Ammon's horn (tissue), 1 donor: ENCODE data around the gene AQP10.
A peak's percentile ranks its signal among the peaks of the same experiment; 100 is the strongest.
"Not testable (repeated sequence)": the region's sequence is repeated elsewhere in the genome, so short reads cannot be mapped to it uniquely, and the experiment has no call there.

Source experiments
- DNase-seq: peaks from one replicate; pipeline ENCODE4 v3.0.0-alpha.2; 2016; ENCODE audit warnings: low spot score

The AQP10 gene

GRCh38 chr1:154324669-154325582, 4.0 kb downstream of the AQP10 start, which contains the start of gene ATP8B2:
Gene ATP8B2 (plus strand): TSS chr1:154325525. CDS start chr1:154328142, 2,617 bp downstream.
- peak; percentile 86 for DNase-seq

- DNase-seq = peak; percentile 72
Observed at GRCh38 chr1:154325583-154326545, 5.0 kb downstream of the AQP10 start.

GRCh38 chr1:154326546-154327465, 5.9 kb downstream of the AQP10 start:
- no peak for DNase-seq

- DNase-seq = no peak
Observed at GRCh38 chr1:154327466-154328317, 6.8 kb downstream of the AQP10 start.

GRCh38 chr1:154328318-154329151, 7.6 kb downstream of the AQP10 start:
- DNase-seq = peak; percentile 89

GRCh38 chr1:154329152-154329521, 8.2 kb downstream of the AQP10 start:
- DNase-seq = no peak

GRCh38 chr1:154329551-154330131, 8.7 kb downstream of the AQP10 start:
- DNase-seq = peak; percentile 69

GRCh38 chr1:154330669-154331068, 9.8 kb downstream of the AQP10 start:
- no peak for DNase-seq

- no peak for DNase-seq
Observed at GRCh38 chr1:154334079-154335024, 13.5 kb downstream of the AQP10 start.

GRCh38 chr1:154335025-154335714, 14.3 kb downstream of the AQP10 start:
- DNase-seq = peak; percentile 87

GRCh38 chr1:154337253-154337894, 16.5 kb downstream of the AQP10 start:
- no peak for DNase-seq

- DNase-seq = no peak
Observed at GRCh38 chr1:154338875-154339274, 18.0 kb downstream of the AQP10 start.

- not testable (repeated sequence) for DNase-seq
Observed at GRCh38 chr1:154341366-154341765, 20.5 kb downstream of the AQP10 start.

GRCh38 chr1:154342132-154342531, 21.2 kb downstream of the AQP10 start:
- peak; percentile 60 for DNase-seq

- DNase-seq = no peak
Observed at GRCh38 chr1:154342836-154343472, 22.1 kb downstream of the AQP10 start.
